ENCODE results near the gene ST3GAL3.

GRCh38 chr1:43942411-43942810 lies 235.1 kb downstream of the ST3GAL3 start:
- no peak for TF ChIP-seq CTCF (IDR thresholded peaks at IDR 0.05; ENCODE audit: poor library complexity)
- no peak for TF ChIP-seq EZH2 (IDR thresholded peaks at IDR 0.05; ENCODE audit: borderline replicate concordance)

All from hepatocyte (in vitro differentiated cells).